HCT116 (cell line): ENCODE data around the gene ZNF569. TPM values are rescaled to one million over a fixed set of nuclear protein-coding genes. Genes with fewer than 3 reads are reported as not detected.

Experiments used
- ATAC-seq: fragments of 200-7000 bp; cut with Tn5 transposase; 2 replicates; pipeline ENCODE4 v1.9.1; 2020; ENCODE audit warnings: mild to moderate bottlenecking, moderate library complexity
- BruUV-seq: library from RNA; stranded (reverse); fragments of 400-500 nt; replicated peaks from 2 replicates; lab custom pipeline; 2021; lab: Mats Ljungman, UMichigan
- CTCF ChIA-PET: fragments of 300-600 bp; sonication (Branson Sonifier 250); formaldehyde crosslinking; loops from one replicate; lab custom pipeline; 2021; ENCODE audit warnings: antibody characterized with exemption; lab: Charles Lee
- POLR2A ChIA-PET: fragments of 300-600, 350-600 bp; sonication (Branson Sonifier 250); formaldehyde crosslinking; loops from one replicate; lab custom pipeline; 2021; ENCODE audit warnings: antibody characterized with exemption; lab: Charles Lee
- RAD21 ChIA-PET, 2 experiments: fragments of 300-600 bp; sonication (Branson Sonifier 250); formaldehyde crosslinking; loops; one replicate each; lab custom pipeline; 2023; ENCODE audit warnings: low total read pairs in 2 of 2; ENCODE audit not compliant: uncharacterized antibody in 2 of 2, unreplicated experiment in 2 of 2, low non-redundant PET in 1 of 2; lab: Charles Lee
- DNase-seq: peaks from one replicate; pipeline ENCODE4 v3.0.0-alpha.2; 2010; ENCODE audit warnings: low read depth, low spot score
- H2AFZ ChIP-seq: fragments of 200-600 bp; shearing (Covaris generic), sonication (generic); 2 replicates; pipeline ENCODE4 v1.6.1; 2017; ENCODE audit warnings: low read depth, mixed run types, mixed read lengths, antibody characterized with exemption, low read length; ENCODE audit not compliant: poor library complexity, severe bottlenecking
- H3K27ac ChIP-seq: 2 replicates; pipeline ENCODE4 v1.5.1; 2012; ENCODE audit warnings: low read depth, low read length
- H3K27me3 ChIP-seq: fragments of 200-600 bp; sonication (generic); 2 replicates; pipeline ENCODE4 v1.6.1; 2016; ENCODE audit warnings: mixed run types, low read length, mixed read lengths; ENCODE audit not compliant: insufficient read depth
- H3K36me3 ChIP-seq, 2 experiments: fragments of 200-500 bp in 1 of 2; fragments of 200-600 bp in 1 of 2; sonication (Bioruptor generic) in 1 of 2; sonication (generic) in 1 of 2; 2 replicates each; pipeline versions ENCODE4 v1.5.1 to v1.6.1; 2014 to 2016; ENCODE audit warnings: low read length in 2 of 2, inconsistent platforms in 1 of 2, mixed read lengths in 1 of 2, mixed run types in 1 of 2; ENCODE audit not compliant: insufficient read depth in 2 of 2, control insufficient read depth in 1 of 2
- H3K4me1 ChIP-seq, 2 experiments: fragments of 200-600 bp in 1 of 2; sonication (generic) in 1 of 2; 2 replicates each; pipeline versions ENCODE4 v1.5.1 to v1.6.1; 2012 to 2017; ENCODE audit warnings: low read length in 2 of 2, inconsistent platforms in 1 of 2, mild to moderate bottlenecking in 1 of 2, mixed read lengths in 1 of 2, mixed run types in 1 of 2, moderate library complexity in 1 of 2; ENCODE audit not compliant: insufficient read depth in 2 of 2, control insufficient read depth in 1 of 2
- H3K4me2 ChIP-seq: fragments of 200-600 bp; sonication (generic); 2 replicates; pipeline ENCODE4 v1.6.1; 2017; ENCODE audit warnings: mixed run types, low read length, mixed read lengths
- H3K4me3 ChIP-seq, 2 experiments: fragments of 200-600 bp in 1 of 2; sonication (generic) in 1 of 2; replicated peaks in 1 of 2; 2 replicates each; pipeline ENCODE4 v1.5.1; 2011 to 2016; ENCODE audit warnings: low read length in 2 of 2, control low read depth in 1 of 2, low read depth in 1 of 2, mild to moderate bottlenecking in 1 of 2, mixed read lengths in 1 of 2, mixed run types in 1 of 2
- H3K79me2 ChIP-seq: fragments of 200-600 bp; sonication (generic); 2 replicates; pipeline ENCODE4 v1.6.1; 2017; ENCODE audit warnings: mild to moderate bottlenecking, mixed run types, low read length, moderate library complexity, mixed read lengths; ENCODE audit not compliant: insufficient read depth
- H3K9ac ChIP-seq: fragments of 200-600 bp; sonication (generic); 2 replicates; pipeline ENCODE4 v1.6.1; 2016; ENCODE audit warnings: low read length, mixed read lengths
- H3K9me2 ChIP-seq: fragments of 200-600 bp; sonication (generic), shearing (Covaris generic); 2 replicates; pipeline ENCODE4 v1.6.1; 2017; ENCODE audit warnings: mixed run types, mild to moderate bottlenecking, moderate library complexity; ENCODE audit not compliant: insufficient read depth
- H3K9me3 ChIP-seq, 2 experiments: fragments of 200-500 bp in 1 of 2; fragments of 200-600 bp in 1 of 2; sonication (Bioruptor generic) in 1 of 2; sonication (generic) in 1 of 2; 2 replicates each; pipeline ENCODE4 v1.6.1; 2014 to 2017; ENCODE audit warnings: low read length in 2 of 2, mixed read lengths in 2 of 2, inconsistent platforms in 1 of 2, low read depth in 1 of 2, mild to moderate bottlenecking in 1 of 2, mixed run types in 1 of 2, moderate library complexity in 1 of 2; ENCODE audit not compliant: control insufficient read depth in 1 of 2, insufficient read depth in 1 of 2
- H4K20me1 ChIP-seq: fragments of 200-600 bp; sonication (generic), shearing (Covaris generic); 2 replicates; pipeline ENCODE4 v1.6.1; 2017; ENCODE audit warnings: mixed run types, mild to moderate bottlenecking, moderate library complexity; ENCODE audit not compliant: insufficient read depth
- ATF3 ChIP-seq: IDR thresholded peaks from 2 replicates; pipeline ENCODE4 v1.6.1; 2012
- POLR2A ChIP-seq: IDR thresholded peaks from 2 replicates; pipeline ENCODE4 v1.7.0; 2011; ENCODE audit warnings: borderline replicate concordance; ENCODE audit not compliant: insufficient read depth, insufficient read length; ENCODE audit errors: extremely low read depth
- SP1 ChIP-seq: IDR thresholded peaks from 2 replicates; pipeline ENCODE4 v1.6.1; 2012; ENCODE audit warnings: low read depth
- SRF ChIP-seq: IDR thresholded peaks from 2 replicates; pipeline ENCODE4 v1.6.1; 2012; ENCODE audit warnings: low read depth
- YY1 ChIP-seq: IDR thresholded peaks from 2 replicates; pipeline ENCODE4 v1.6.1; 2011; ENCODE audit warnings: low read length, low read depth, moderate library complexity, mild to moderate bottlenecking; ENCODE audit not compliant: insufficient replicate concordance; ENCODE audit errors: extremely low read depth
- ZBTB33 ChIP-seq: IDR thresholded peaks from 2 replicates; pipeline ENCODE4 v1.6.1; 2011; ENCODE audit warnings: mild to moderate bottlenecking, low read length, moderate library complexity; ENCODE audit not compliant: insufficient replicate concordance; ENCODE audit errors: extremely low read depth
- ZNF274 ChIP-seq: fragments of 200-500 bp; sonication (Bioruptor generic); IDR thresholded peaks from 2 replicates; pipeline ENCODE4 v1.6.1; 2014; ENCODE audit warnings: mild to moderate bottlenecking, low read depth, low read length, inconsistent platforms
- intact Hi-C: fragments of 100-400 bp; cut with micrococcal nuclease; formaldehyde crosslinking; loops from 2 replicates; pipeline ENCODE4 v1.10.0; 2022
- total RNA-seq: library from RNA; stranded (reverse); gene quantifications from one replicate; pipeline ENCODE4 v1.2.1, GENCODE V29; 2021; ENCODE audit not compliant: unreplicated experiment

ZNF569 gene
- total RNA-seq, 1 experiment from 2014 or later = not detected

DNA sequence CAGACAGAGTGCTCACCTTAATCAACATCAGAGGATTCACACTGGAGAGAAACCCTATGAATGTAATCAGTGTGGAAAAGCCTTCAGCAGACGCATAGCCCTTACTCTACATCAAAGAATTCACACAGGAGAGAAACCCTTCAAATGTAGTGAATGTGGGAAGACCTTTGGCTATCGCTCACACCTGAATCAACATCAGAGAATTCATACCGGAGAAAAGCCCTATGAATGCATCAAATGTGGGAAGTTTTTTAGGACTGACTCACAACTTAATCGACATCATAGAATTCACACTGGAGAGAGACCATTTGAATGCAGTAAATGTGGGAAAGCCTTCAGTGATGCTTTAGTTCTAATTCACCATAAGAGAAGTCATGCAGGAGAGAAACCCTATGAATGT, 78.0 kb downstream of the ZNF569 start:
- BruUV-seq = no TSS peak
- CTCF ChIA-PET = no interaction called here
- Histone ChIP-seq H2AFZ (no peak overlapping the region), H3K4me1 (no peaks in the 10 kb centered on the region), H3K79me2 (no peaks in the 10 kb centered on the region), H3K36me3 (0 out of 4 replicates have a peak, but pooled peaks cover 0 to 4% of the 10 kb centered on the region in 2 experiments), H3K4me2 (no peak overlapping the region)
- TF ChIP-seq ZNF274 (peak; percentile 47; the same call in 1 of the 2 replicates), YY1 (no peak), ZBTB33 (no peak), ATF3 (no peak), SRF (no peak), POLR2A (no peak), SP1 (no peak)
- TF ChIP-seq, all 23 proteins: peak for 1
- intact Hi-C loops = no loop called here
- ChIA-PET POLR2A (no interaction called here), RAD21 (no interaction called here)
- no peak overlapping the region for H3K9ac ChIP-seq
- H3K27ac ChIP-seq = no peak overlapping the region
- ATAC-seq (no peak), DNase-seq (no peak)
- H3K9me3 ChIP-seq = peaks cover 42 to 51% of the 10 kb centered on the region in 2 experiments
- no peaks in the 10 kb centered on the region for H3K9me2 ChIP-seq
- no peak overlapping the region for H3K4me3 ChIP-seq
- no peaks in the 10 kb centered on the region for H4K20me1 ChIP-seq
- no peaks in the 10 kb centered on the region for H3K27me3 ChIP-seq
